NCI-H2227 (cell line): ENCODE data around the gene COTL1.
"Not testable (repeated sequence)": the region's sequence is repeated elsewhere in the genome, so short reads cannot be mapped to it uniquely, and the experiment has no call there.

Experiments
- DNase-seq: peaks from one replicate; lab custom pipeline; 2025; ENCODE audit not compliant: unreplicated experiment; lab: John Stamatoyannopoulos, UW

COTL1 gene

DNA sequence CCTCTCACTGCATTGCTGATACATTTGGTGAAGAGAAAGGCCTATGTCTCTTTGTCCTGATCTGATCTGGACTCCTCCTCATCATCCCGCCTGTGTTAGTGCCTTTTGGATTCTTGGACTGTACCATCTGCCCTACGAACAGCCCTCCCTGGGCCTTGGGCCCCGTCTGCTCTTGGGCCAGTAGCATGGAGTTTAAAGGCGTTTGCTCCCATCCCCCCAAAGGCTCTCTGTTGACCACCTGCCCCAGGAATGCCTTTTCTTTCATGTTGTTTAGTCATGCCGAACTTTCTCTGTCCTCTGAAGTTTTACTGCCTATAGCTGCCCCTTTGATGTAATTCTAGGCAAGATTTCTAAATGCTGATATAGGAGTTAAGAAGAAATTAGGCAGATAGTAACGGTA lies 82.5 kb downstream of the COTL1 start:
- DNase-seq: no peak

GRCh38 chr16:84534815-84535214 lies 83.1 kb downstream of the COTL1 start:
- no peak for DNase-seq

DNA sequence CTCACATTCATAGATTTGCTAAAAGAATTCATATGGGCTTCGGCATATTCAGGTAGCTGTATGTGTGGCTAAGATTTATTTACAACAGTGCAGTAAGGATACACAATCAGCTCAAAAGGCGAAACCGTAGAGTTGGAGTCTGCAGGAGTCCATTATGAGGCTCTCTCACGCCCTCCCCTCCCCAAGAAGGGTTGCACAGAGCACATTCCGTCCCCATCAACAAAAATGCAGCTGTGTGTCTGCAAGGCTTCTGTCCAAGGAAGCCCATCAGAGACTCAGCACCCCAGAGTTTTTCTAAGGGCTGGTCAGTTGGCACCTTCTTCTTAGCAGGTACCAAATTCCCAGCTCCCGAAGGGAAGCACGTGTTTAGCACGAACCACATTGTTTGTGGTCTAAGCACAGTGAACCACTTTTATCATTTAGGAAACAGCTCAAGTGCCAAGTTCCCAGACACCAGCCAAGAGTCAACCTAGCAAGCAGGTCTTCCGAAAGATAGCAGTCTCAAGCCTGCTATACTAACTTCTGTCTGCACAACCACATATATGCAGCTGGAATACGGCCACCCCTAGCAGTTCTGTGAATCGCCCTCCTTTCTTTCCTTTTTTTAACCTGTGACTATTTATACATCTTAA lies 84.9 kb downstream of the COTL1 start:
- no peak for DNase-seq

GRCh38 chr16:84532291-84532724 lies 85.6 kb downstream of the COTL1 start:
- DNase-seq: no peak

- DNase-seq: no peak
Measured at GRCh38 chr16:84531671-84532111, 86.2 kb downstream of the COTL1 start.

GRCh38 chr16:84530590-84530989 lies 87.3 kb downstream of the COTL1 start:
- no peak for DNase-seq

DNA sequence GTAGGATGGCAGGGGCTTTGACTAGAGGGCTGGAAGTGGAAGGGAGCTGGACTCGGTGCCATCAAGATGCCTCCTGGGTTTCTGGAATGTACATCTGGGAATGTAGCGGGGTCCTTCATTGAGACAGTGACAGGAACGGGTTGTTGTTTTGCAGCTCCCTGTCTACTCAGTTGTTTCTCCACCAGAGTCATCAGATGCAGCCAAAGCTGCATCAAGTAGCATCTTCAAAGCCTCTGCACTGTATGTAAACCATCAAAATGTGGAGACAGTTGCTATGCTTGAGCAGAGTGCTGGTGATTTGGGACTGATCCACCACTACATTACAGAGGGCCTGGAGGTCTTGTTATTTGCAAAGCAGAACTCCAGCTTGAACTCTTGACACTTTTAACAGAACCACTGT lies 88.3 kb downstream of the COTL1 start:
- no peak for DNase-seq

GRCh38 chr16:84528322-84528721 lies 89.6 kb downstream of the COTL1 start:
- no peak for DNase-seq

DNA sequence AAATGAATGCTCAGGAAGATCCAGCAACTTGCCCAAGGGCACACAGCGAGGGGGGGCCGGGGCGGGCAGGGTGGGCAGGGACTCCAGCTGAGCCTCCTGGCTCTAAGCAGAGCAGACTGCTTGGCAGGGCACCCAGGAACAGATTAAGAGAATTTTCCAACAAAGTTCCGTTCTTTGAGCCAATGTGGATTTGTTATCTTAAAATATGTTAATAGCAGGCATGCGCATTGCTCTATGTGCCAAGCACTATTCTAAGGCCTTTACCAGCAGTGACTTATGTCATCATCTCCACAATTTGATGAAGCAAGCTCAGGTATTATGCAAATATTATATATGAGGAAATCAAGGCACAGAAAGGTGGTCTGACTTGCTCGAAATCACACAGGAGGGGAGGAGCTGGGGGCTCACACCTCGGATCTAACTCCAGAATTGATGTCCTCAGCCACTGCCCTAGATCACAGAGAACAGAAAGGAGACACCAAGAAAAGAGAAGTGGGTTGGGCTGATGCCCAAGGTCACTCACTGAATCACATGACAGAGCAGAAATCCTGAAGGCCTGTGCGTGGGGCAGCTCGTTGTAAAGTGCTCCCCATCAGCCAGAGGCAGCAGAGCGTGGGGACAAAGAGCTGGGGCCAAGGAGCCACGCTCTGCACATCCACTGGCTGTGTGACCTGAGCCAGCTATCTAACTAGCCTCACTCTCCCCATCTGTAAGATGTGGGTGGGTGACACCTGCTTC lies 90.2 kb downstream of the COTL1 start:
- no peak for DNase-seq

DNA sequence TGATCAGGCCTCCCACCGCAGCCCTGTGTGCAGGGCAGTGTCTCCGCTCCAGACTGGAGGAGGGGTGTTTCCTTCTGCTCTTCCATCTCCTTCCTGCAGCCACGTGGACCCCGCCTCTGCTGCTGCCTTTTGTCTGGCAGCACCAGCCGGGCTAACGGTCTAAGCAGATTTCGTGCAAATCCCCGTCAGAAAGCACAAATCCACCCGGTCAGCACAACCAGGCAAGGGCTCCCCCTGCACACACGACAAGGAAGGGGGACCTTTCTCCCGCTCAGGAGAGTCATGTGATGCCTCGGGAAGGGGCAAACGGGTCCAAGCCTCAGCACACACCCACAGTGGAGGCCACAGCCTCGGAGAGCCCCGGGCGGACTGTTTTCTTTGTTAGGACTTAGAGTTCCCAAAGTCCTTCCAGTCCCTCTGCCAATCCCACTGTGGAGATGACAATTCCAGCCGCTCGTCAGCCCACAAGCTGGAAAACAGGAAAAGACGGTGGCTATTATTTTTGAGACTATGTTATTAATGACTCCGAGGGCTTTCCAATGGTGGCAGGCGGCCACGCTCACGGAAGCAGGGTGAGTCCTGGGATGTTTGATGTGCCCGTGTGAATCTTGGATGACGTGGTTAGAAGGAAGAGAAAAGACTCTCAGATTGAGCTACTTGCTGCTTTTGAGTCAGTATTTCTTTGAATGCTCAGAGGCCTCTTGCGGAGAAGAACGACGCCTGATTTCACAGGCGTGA lies 90.9 kb downstream of the COTL1 start:
- DNase-seq: no peak

DNA sequence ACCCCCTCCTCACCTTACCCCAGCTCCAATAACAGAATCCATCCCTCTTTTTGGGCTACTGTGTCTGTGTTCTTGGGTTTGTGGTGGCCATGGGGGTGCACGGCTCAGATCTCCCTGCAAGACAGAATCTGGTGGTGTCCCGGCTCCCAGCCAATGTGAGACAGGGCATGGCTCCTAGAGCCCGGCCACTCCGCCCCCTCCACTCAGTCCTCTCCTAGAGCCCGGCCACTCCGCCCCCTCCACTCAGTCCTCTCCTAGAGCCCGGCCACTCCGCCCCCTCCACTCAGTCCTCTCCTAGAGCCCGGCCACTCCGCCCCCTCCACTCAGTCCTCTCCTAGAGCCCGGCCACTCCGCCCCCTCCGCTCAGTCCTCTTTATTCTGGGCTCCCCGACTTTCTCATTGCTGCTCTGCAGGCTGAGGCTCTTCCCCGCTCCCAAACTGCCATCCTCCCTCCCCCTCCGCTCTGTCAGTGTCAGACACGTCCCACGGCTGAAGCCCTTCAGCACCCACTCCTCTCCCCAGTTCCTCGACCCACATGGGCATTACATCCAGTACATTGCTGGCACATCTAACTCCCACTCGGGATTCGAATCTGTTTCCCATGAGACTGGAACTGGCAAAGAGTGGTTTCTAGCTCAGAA lies 92.8 kb downstream of the COTL1 start:
- DNase-seq: not testable (repeated sequence)

- no peak for DNase-seq
Measured at GRCh38 chr16:84524346-84524920, 93.4 kb downstream of the COTL1 start.

- no peak for DNase-seq
Measured at GRCh38 chr16:84521497-84521770, 96.4 kb downstream of the COTL1 start.

- no peak for DNase-seq
Measured at GRCh38 chr16:84520725-84521496, 97.0 kb downstream of the COTL1 start.

DNA sequence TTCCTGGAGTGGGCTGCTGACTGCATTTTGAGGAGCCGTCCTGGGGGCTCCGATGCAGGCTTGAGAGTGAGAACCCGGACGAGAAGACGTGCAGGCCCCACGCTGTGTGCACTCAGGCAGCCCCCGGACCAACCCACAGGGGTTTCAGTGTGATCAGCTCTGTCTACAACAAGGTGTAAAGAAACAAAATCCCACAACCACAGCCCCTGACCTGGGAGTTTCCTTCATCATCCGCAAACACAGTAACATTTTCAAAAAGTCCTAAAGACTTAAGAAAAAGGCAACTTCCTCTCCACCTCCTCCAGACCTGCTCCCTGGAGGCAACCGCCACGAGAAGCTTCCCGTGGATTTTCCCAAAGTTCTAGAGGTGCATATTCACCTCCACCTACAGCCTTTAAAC lies 98.0 kb downstream of the COTL1 start:
- DNase-seq: no peak

GRCh38 chr16:84518804-84519341 lies 99.0 kb downstream of the COTL1 start:
- DNase-seq: no peak

DNA sequence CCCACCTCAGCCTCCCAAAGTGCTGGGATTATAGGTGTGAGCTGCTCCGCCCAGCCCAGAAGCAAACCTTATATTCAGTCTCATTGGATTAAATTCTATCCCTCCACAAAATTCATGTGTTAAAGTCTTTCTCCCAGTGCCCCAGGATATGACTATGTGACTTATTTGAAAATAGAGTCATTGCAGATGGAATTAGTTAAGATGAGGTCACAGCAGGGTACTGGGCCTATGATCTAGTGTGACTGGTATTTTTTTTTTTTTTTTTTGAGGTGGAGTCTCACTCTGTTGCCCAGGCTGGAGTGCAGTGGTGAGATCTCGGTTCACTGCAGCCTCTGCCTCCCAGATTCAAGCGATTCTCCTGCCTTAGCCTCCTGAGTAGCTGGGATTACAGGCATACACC lies 99.7 kb downstream of the COTL1 start:
- DNase-seq: not testable (repeated sequence)

GRCh38 chr16:84517366-84517765 lies 100.5 kb downstream of the COTL1 start:
- no peak for DNase-seq
